Measurements from ENCODE around the gene ZBTB2. TPM values are rescaled to one million over a fixed set of nuclear protein-coding genes. Genes with fewer than 3 reads are reported as not detected.

The ZBTB2 gene
- total RNA-seq, 4 donors from 2014 or later: 2.4 to 9.6 (median 7.6) TPM

DNA sequence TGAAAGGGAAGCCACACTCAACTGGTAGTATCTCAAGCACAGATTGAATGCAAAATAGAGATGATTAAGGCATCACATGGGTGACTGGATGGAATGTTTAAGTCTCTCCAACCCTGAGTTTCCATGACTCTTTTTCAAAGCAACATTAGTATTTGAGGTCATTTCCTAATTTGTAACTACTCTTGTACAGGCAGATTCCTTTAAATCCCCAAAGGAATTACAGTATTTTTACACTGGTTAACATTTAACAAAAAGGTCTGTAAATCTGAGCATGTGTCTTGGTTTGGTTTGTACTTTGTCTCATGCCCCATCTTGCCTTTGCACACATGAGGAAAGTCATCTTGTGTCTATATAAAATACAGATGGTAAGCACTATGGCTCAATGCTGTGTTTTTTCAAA is 45.4 kb upstream of the ZBTB2 start:
- Histone ChIP-seq H3K4me1 (peaks cover 0 to 30% (median 6%) of the 10 kb centered on the region in 4 donors), H3K36me3 (peaks cover 0 to 10% (median 4%) of the 10 kb centered on the region in 4 donors), H3K27ac (no peak overlapping the region), H3K9me3 (no peaks in the 10 kb centered on the region), H3K27me3 (no peaks in the 10 kb centered on the region), H3K4me3 (no peak overlapping the region)
- in situ Hi-C loops (cut with MboI; ENCODE audit: low pct_ligation_motif_present in 1 of 4, low pct_unique_long_range_greater_than_20kb in 1 of 4, low sequenced_read_pairs in 3 of 4) (no loop called here), intact Hi-C loops (cut with DNase I; ENCODE audit: low total_unique reads) (no loop called here)
- no peak for DNase-seq
- TF ChIP-seq CTCF (IDR thresholded peaks at IDR 0.05): no peak
- TF ChIP-seq POLR2AphosphoS5 (IDR thresholded peaks at IDR 0.05): no peak
- no peak for TF ChIP-seq EP300 (IDR thresholded peaks at IDR 0.05; ENCODE audit: low read depth)
- no peak for TF ChIP-seq POLR2A (IDR thresholded peaks at IDR 0.05)

DNA sequence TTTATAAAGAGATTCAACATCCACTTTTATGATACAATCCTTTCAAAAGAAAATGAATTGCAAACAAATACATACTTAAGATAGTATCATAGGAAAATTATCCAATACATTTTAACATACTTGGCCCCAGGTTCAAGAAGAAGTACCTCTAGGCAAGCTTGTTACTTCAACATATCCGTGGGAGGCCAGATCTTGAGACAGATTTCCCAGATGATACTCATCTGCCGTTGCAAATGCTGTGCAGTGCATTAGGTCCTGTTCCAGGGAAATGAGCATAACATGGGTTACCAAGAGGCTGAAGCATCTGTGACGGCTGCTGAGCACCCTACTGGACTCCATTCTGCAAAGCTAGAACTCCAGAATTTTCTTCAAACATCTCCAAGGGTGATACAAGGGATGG is 44.9 kb upstream of the ZBTB2 start:
- DNase-seq: no peak
- H3K4me3 ChIP-seq: no peak overlapping the region
- in situ Hi-C loops (cut with MboI; ENCODE audit: low pct_ligation_motif_present in 1 of 4, low pct_unique_long_range_greater_than_20kb in 1 of 4, low sequenced_read_pairs in 3 of 4): no loop called here
- intact Hi-C loops (cut with DNase I; ENCODE audit: low total_unique reads): no loop called here
- TF ChIP-seq POLR2AphosphoS5 (IDR thresholded peaks at IDR 0.05): no peak
- TF ChIP-seq CTCF (IDR thresholded peaks at IDR 0.05): no peak
- TF ChIP-seq POLR2A (IDR thresholded peaks at IDR 0.05): no peak
- TF ChIP-seq EP300 (IDR thresholded peaks at IDR 0.05; ENCODE audit: low read depth): no peak
- peaks cover 0 to 30% (median 6%) of the 10 kb centered on the region in 4 donors for H3K4me1 ChIP-seq
- 84 to 100% methylated on average over 2 to 3 of the region's 3 CpGs for WGBS, 2 donors (ENCODE audit: low coverage in 1 of 2)
- H3K27me3 ChIP-seq: no peaks in the 10 kb centered on the region
- H3K9me3 ChIP-seq: no peaks in the 10 kb centered on the region
- peaks cover 0 to 10% (median 4%) of the 10 kb centered on the region in 4 donors for H3K36me3 ChIP-seq
- H3K27ac ChIP-seq: no peak overlapping the region

GRCh38 chr6:151434369-151434768 is 43.0 kb upstream of the ZBTB2 start:
- H3K4me1 ChIP-seq: peaks cover 0 to 18% (median 6%) of the 10 kb centered on the region in 4 donors
- 32 to 50% methylated on average over 2 of the region's 2 CpGs for WGBS, 2 donors (ENCODE audit: low coverage in 1 of 2)
- H3K27ac ChIP-seq: no peak overlapping the region
- in situ Hi-C loops (cut with MboI; ENCODE audit: low pct_ligation_motif_present in 1 of 4, low pct_unique_long_range_greater_than_20kb in 1 of 4, low sequenced_read_pairs in 3 of 4): no loop called here
- TF ChIP-seq EP300 (IDR thresholded peaks at IDR 0.05; ENCODE audit: low read depth) (no peak), POLR2A (IDR thresholded peaks at IDR 0.05) (no peak), CTCF (IDR thresholded peaks at IDR 0.05) (no peak), POLR2AphosphoS5 (IDR thresholded peaks at IDR 0.05) (no peak)
- H3K36me3 ChIP-seq: peaks cover 0 to 12% (median 5%) of the 10 kb centered on the region in 4 donors
- no peaks in the 10 kb centered on the region for H3K27me3 ChIP-seq
- intact Hi-C loops (cut with DNase I; ENCODE audit: low total_unique reads): no loop called here
- no peaks in the 10 kb centered on the region for H3K9me3 ChIP-seq
- H3K4me3 ChIP-seq: no peak overlapping the region
- no peak for DNase-seq

- Histone ChIP-seq H3K36me3 (peaks cover 0 to 22% (median 8%) of the 10 kb centered on the region in 4 donors), H3K27me3 (no peaks in the 10 kb centered on the region), H3K4me1 (peaks cover 0 to 14% (median 3%) of the 10 kb centered on the region in 4 donors), H3K4me3 (no peak overlapping the region), H3K27ac (no peak overlapping the region), H3K9me3 (no peaks in the 10 kb centered on the region)
- in situ Hi-C loops (cut with MboI; ENCODE audit: low pct_ligation_motif_present in 1 of 4, low pct_unique_long_range_greater_than_20kb in 1 of 4, low sequenced_read_pairs in 3 of 4) (no loop called here), intact Hi-C loops (cut with DNase I; ENCODE audit: low total_unique reads) (no loop called here)
- 86 to 100% methylated on average over 2 to 4 of the region's 4 CpGs for WGBS, 2 donors (ENCODE audit: low coverage in 1 of 2)
- no peak for DNase-seq
- TF ChIP-seq POLR2AphosphoS5 (IDR thresholded peaks at IDR 0.05): no peak
- TF ChIP-seq POLR2A (IDR thresholded peaks at IDR 0.05): no peak
- no peak for TF ChIP-seq EP300 (IDR thresholded peaks at IDR 0.05; ENCODE audit: low read depth)
- TF ChIP-seq CTCF (IDR thresholded peaks at IDR 0.05): no peak
Observed at GRCh38 chr6:151432651-151433050, 41.3 kb upstream of the ZBTB2 start.

Data from transverse colon (tissue), 4 donors.